GM12891 (cell line): Measurements from ENCODE around the gene RAP2B.

Source experiments
- DNase-seq: peaks from one replicate; pipeline ENCODE4 v3.0.0; 2011; ENCODE audit warnings: low spot score; ENCODE audit not compliant: insufficient read length
- FAIRE-seq: peaks from 2 replicates; lab custom pipeline; 2011; peaks lifted over from hg19 to GRCh38; lab: Jason Lieb, UNC
- PAX5 ChIP-seq: IDR thresholded peaks from 2 replicates; pipeline ENCODE4 v1.6.1; 2011; ENCODE audit warnings: low read length, moderate library complexity, mild to moderate bottlenecking; ENCODE audit not compliant: insufficient read depth, severe bottlenecking
- POLR2A ChIP-seq: IDR thresholded peaks from 2 replicates; pipeline ENCODE4 v1.6.1; 2011; ENCODE audit warnings: low read depth, low read length, control low read depth
- POLR2AphosphoS5 ChIP-seq: IDR thresholded peaks from 2 replicates; pipeline ENCODE4 v1.6.1; 2011; ENCODE audit warnings: low read depth, low read length, control low read depth
- POU2F2 ChIP-seq: IDR thresholded peaks from 2 replicates; pipeline ENCODE4 v1.6.1; 2011; ENCODE audit warnings: low read depth, mild to moderate bottlenecking, control low read depth, low read length, moderate library complexity
- SPI1 ChIP-seq: IDR thresholded peaks from 2 replicates; pipeline ENCODE4 v1.6.1; 2011; ENCODE audit warnings: low read depth, low read length, control low read depth
- TAF1 ChIP-seq: IDR thresholded peaks from 2 replicates; pipeline ENCODE4 v1.6.1; 2011; ENCODE audit warnings: low read depth, low read length, control low read depth

The RAP2B gene

GRCh38 chr3:153160451-153161137 is 1.4 kb upstream of the RAP2B start:
- DNase-seq = peak; percentile 53
- no peak for TF ChIP-seq POU2F2
- TF ChIP-seq POLR2AphosphoS5 = peak; percentile 58; the same call in 1 of the 2 replicates
- TF ChIP-seq PAX5 = no peak
- TF ChIP-seq POLR2A = peak; percentile 53; the same call in 1 of the 2 replicates
- peak; percentile 29 for TF ChIP-seq TAF1
- TF ChIP-seq SPI1 = peak; percentile 92
- FAIRE-seq = peak; percentile 93

- TF ChIP-seq PAX5 (no peak), POLR2AphosphoS5 (no peak), SPI1 (peak; percentile 83), POU2F2 (peak; percentile 66; the same call in 1 of the 2 replicates), TAF1 (0 out of 2 replicates have a peak, but pooled peaks have one; percentile 3), POLR2A (no peak)
- no peak for FAIRE-seq
- peak; percentile 77 for DNase-seq
Measured at GRCh38 chr3:153161138-153161713, 800 bp upstream of the RAP2B start.

GRCh38 chr3:153162513-153163392 is 727 bp downstream of the RAP2B start:
- DNase-seq (peak; percentile 24), FAIRE-seq (peak; percentile 87)
- no peak for TF ChIP-seq POU2F2
- TF ChIP-seq POLR2A = no peak
- no peak for TF ChIP-seq SPI1
- TF ChIP-seq POLR2AphosphoS5 = no peak
- TF ChIP-seq TAF1 = no peak

DNA sequence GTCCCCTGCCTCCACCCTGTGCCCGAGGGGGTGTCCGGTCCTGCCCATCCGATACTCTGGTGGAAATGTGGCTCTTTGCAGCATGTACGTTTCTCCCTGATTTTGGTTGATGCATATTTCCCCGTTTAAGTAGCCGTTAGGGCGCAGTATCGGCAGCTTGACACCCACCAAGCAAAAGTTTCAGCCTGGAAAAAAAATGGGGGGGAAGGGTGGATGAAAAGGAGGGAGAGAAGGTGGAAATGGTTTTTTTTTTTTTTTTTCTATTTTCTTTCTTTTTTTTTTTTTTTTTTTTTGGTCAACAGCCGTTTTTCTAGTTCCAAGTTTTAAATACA is 1.3 kb downstream of the RAP2B start:
- DNase-seq = no peak
- no peak for FAIRE-seq
- TF ChIP-seq PAX5 = no peak

GRCh38 chr3:153163756-153164550 is 1.9 kb downstream of the RAP2B start:
- FAIRE-seq = peak; percentile 5

GRCh38 chr3:153165261-153165681 is 3.2 kb downstream of the RAP2B start:
- no peak for FAIRE-seq
- DNase-seq = no peak
- TF ChIP-seq POU2F2 (no peak), POLR2A (no peak), TAF1 (no peak), PAX5 (no peak)

More at GRCh38 chr3:153163756-153164550, 1.9 kb downstream of the RAP2B start:
- DNase-seq = no peak
- TF ChIP-seq POU2F2 (no peak), PAX5 (no peak), POLR2AphosphoS5 (no peak), POLR2A (no peak), TAF1 (no peak), SPI1 (no peak)

DNA sequence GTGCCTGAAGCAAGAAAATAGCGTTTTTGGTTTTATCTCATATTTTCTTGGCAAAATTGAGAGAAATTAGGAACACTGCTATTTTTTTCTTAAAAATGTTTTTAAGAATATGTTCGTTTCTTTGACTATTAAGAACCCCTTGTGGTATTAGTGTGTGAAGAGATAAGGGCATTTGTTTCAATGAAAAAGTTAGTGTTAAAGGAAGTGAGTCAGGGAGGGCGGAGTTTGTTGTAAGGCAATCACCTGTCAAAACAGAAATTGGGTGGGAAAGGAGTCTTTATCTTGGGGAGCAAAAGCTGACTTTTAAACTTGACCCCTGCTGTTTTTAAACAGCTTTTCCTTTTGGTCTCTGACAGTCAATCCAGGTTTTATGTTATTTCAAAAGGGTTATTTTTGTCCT is 4.2 kb downstream of the RAP2B start:
- no peak for DNase-seq
- TF ChIP-seq POLR2A (no peak), SPI1 (0 out of 2 replicates have a peak, but pooled peaks have one; percentile 14), TAF1 (no peak), PAX5 (no peak), POLR2AphosphoS5 (no peak), POU2F2 (no peak)
- no peak for FAIRE-seq

- FAIRE-seq = no peak
- TF ChIP-seq POU2F2 = no peak
- TF ChIP-seq TAF1 = no peak
- no peak for TF ChIP-seq PAX5
- TF ChIP-seq POLR2AphosphoS5 = no peak
- no peak for TF ChIP-seq POLR2A
- no peak for TF ChIP-seq SPI1
Measured at GRCh38 chr3:153166796-153167195, 4.8 kb downstream of the RAP2B start.

DNA sequence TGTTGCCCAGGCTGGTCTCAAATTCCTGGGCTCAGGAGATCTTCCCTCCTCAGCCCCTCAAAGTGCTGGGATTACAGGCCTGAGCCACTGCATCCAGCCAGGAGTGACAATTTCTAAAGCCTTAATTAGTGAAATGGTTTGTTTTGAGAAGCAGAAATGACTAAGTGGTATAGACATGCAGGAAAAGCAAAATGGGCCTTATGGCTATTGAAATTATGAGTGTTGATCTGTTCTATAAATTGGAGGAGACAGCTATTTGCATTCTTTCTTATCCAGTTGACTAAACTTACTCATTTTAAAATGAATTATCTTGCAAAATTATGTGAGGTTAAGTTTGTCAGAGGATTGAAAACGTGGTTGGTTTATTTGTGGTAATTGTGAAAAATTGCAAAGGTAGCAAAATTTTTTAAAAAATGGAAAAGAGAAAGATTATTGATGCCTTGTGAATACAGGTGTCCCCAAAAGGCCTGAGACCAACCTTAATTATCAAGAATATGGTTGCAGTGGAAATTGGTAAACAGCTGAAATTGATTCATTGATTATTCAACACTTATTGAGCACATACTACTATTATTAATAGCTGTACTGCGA is 7.9 kb downstream of the RAP2B start:
- TF ChIP-seq PAX5 (no peak), POLR2AphosphoS5 (no peak), SPI1 (no peak), POU2F2 (no peak), TAF1 (no peak), POLR2A (no peak)
- DNase-seq = no peak
- FAIRE-seq = no peak

More at GRCh38 chr3:153166796-153167195, 4.8 kb downstream of the RAP2B start:
- no peak for DNase-seq
